ENCODE results near the gene ARHGEF28. TPM values are rescaled to one million over a fixed set of nuclear protein-coding genes. Genes with fewer than 3 reads are reported as not detected.

Gene ARHGEF28
- total RNA-seq, 1 donor from 2014 or later: 9.3 TPM

- H3K27me3 Mint-ChIP-seq (ENCODE audit: low read depth): no peaks in the 10 kb centered on the region
- peaks cover 43% of the 10 kb centered on the region for H3K4me1 Mint-ChIP-seq (ENCODE audit: low read depth)
- TF ChIP-seq, protein P1, sequence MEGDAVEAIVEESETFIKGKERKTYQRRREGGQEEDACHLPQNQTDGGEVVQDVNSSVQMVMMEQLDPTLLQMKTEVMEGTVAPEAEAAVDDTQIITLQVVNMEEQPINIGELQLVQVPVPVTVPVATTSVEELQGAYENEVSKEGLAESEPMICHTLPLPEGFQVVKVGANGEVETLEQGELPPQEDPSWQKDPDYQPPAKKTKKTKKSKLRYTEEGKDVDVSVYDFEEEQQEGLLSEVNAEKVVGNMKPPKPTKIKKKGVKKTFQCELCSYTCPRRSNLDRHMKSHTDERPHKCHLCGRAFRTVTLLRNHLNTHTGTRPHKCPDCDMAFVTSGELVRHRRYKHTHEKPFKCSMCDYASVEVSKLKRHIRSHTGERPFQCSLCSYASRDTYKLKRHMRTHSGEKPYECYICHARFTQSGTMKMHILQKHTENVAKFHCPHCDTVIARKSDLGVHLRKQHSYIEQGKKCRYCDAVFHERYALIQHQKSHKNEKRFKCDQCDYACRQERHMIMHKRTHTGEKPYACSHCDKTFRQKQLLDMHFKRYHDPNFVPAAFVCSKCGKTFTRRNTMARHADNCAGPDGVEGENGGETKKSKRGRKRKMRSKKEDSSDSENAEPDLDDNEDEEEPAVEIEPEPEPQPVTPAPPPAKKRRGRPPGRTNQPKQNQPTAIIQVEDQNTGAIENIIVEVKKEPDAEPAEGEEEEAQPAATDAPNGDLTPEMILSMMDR (IDR thresholded peaks at IDR 0.05): no peak
- no peaks in the 10 kb centered on the region for H3K36me3 Mint-ChIP-seq (ENCODE audit: low read depth)
- H3K4me3 Mint-ChIP-seq (ENCODE audit: unreplicated experiment): no peak overlapping the region
- DNase-seq (ENCODE audit: low spot score): no peak
- H3K27ac Mint-ChIP-seq (ENCODE audit: unreplicated experiment): peak overlapping the region; percentile 91
- H3K9me3 Mint-ChIP-seq (ENCODE audit: low read depth): no peaks in the 10 kb centered on the region
Measured at GRCh38 chr5:73816656-73817420, 190.8 kb downstream of the ARHGEF28 start.

DNA sequence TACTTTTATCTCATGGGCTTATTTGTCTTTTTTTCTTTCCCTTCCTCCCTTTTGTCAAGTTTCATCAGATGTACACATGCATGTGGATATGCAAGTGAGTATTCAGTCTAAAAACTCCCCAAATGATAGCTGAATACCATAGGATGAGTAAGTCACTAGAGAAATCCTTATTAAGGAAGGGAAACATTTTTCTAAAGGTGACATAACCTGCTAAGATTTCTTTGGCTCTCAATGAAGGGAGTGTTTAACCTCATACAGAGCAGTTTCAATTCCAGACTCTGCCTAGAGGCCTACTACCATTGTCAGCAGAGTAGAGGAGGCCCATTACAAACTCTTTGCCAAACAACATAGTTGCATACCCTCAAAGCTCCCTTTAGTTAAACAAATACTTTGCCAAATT lies 192.4 kb downstream of the ARHGEF28 start:
- no peak for DNase-seq (ENCODE audit: low spot score)
- H3K27ac Mint-ChIP-seq (ENCODE audit: unreplicated experiment): peak overlapping the region; percentile 91
- H3K36me3 Mint-ChIP-seq (ENCODE audit: low read depth): no peaks in the 10 kb centered on the region
- TF ChIP-seq, protein P1 (IDR thresholded peaks at IDR 0.05): no peak
- no peaks in the 10 kb centered on the region for H3K9me3 Mint-ChIP-seq (ENCODE audit: low read depth)
- H3K27me3 Mint-ChIP-seq (ENCODE audit: low read depth): no peaks in the 10 kb centered on the region
- H3K4me1 Mint-ChIP-seq (ENCODE audit: low read depth): peaks cover 38% of the 10 kb centered on the region
- no peak overlapping the region for H3K4me3 Mint-ChIP-seq (ENCODE audit: unreplicated experiment)

DNA sequence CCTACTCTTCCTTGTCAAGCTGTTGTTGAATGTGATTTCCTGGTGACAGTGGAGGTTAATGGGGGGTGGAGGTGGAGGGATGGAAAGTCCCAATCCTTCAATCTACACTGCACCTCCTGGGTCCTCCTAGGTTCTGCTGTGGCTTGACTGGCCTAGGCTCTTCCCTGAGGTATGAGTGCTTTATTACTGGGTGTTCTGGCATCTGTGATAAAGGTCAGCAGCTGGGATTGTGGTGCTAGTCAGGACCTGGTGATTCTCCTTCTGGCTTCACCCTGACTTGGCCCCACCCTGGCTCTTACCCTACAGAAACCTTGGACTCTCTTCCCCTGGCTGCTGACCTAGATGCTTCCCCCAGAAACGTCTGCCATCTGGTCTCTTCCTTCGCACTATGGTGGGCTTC lies 194.3 kb downstream of the ARHGEF28 start:
- Mint-ChIP-seq H3K36me3 (ENCODE audit: low read depth) (no peaks in the 10 kb centered on the region), H3K27ac (ENCODE audit: unreplicated experiment) (no peak overlapping the region), H3K4me1 (ENCODE audit: low read depth) (peaks cover 36% of the 10 kb centered on the region), H3K9me3 (ENCODE audit: low read depth) (no peaks in the 10 kb centered on the region), H3K4me3 (ENCODE audit: unreplicated experiment) (no peak overlapping the region), H3K27me3 (ENCODE audit: low read depth) (no peaks in the 10 kb centered on the region)
- DNase-seq (ENCODE audit: low spot score): no peak
- TF ChIP-seq, protein P1 (IDR thresholded peaks at IDR 0.05): no peak

GRCh38 chr5:73821003-73821402 lies 195.0 kb downstream of the ARHGEF28 start:
- TF ChIP-seq, protein P1 (IDR thresholded peaks at IDR 0.05): no peak
- Mint-ChIP-seq H3K4me1 (ENCODE audit: low read depth) (peaks cover 29% of the 10 kb centered on the region), H3K36me3 (ENCODE audit: low read depth) (no peaks in the 10 kb centered on the region), H3K9me3 (ENCODE audit: low read depth) (no peaks in the 10 kb centered on the region), H3K4me3 (ENCODE audit: unreplicated experiment) (no peak overlapping the region), H3K27ac (ENCODE audit: unreplicated experiment) (no peak overlapping the region), H3K27me3 (ENCODE audit: low read depth) (no peaks in the 10 kb centered on the region)
- no peak for DNase-seq (ENCODE audit: low spot score)

DNA sequence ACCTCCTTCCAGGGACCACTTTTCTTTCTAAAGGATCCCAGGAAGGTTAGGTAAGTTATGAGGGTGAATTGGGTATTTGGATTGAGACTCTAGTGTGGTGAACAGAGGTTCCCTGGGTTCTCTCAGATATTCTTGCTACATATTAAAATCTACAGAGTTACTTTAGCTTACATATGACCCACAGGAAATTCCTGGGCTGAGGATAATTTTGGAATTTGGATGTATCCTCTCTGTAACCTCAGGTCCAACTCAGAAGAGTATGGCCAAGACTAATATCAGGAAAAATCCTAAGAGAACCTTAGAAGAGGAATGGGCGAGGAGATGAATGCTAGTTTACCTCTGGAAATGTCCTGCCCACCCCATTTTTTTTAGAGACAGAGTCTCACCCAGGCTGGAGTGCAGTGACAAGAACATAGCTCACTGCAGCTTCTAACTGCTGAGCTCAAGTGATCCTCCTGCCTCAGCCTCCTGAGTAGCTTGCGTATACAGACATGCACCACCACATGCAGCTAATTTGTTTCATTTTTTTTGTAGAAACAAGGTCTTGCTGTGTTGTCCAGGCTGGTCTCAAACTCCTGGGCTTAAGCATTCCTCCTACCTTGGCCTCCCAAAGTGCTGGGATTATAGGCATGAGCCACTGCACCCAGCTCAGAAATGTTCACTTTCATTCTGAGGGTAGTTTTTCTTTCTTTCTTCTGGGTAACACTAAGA lies 196.4 kb downstream of the ARHGEF28 start:
- TF ChIP-seq, protein P1 (IDR thresholded peaks at IDR 0.05): no peak
- Mint-ChIP-seq H3K4me1 (ENCODE audit: low read depth) (peaks cover 15% of the 10 kb centered on the region), H3K27ac (ENCODE audit: unreplicated experiment) (peak overlapping the region; percentile 53), H3K27me3 (ENCODE audit: low read depth) (no peaks in the 10 kb centered on the region), H3K36me3 (ENCODE audit: low read depth) (no peaks in the 10 kb centered on the region), H3K4me3 (ENCODE audit: unreplicated experiment) (no peak overlapping the region), H3K9me3 (ENCODE audit: low read depth) (no peaks in the 10 kb centered on the region)
- DNase-seq (ENCODE audit: low spot score): no peak

Measured in chondrocyte (in vitro differentiated cells).